A673 (cell line): ENCODE results near the gene GPR155.

Experiments used
- CTCF ChIP-seq: fragments of 300-800, 200-600 bp; sonication (generic); conservative IDR thresholded peaks from 2 replicates; pipeline ENCODE4 v1.5.1; 2017; ENCODE audit warnings: low read depth, mild to moderate bottlenecking, antibody characterized with exemption, low read length, moderate library complexity, mixed read lengths
- EZH2 ChIP-seq: fragments of 200-600 bp; sonication (generic); IDR thresholded peaks from 2 replicates; pipeline ENCODE4 v1.6.1; 2017; ENCODE audit warnings: borderline replicate concordance, low read depth, mild to moderate bottlenecking, mixed read lengths, antibody characterized with exemption, low read length; ENCODE audit not compliant: poor library complexity, severe bottlenecking

- TF ChIP-seq CTCF: no peak
- TF ChIP-seq EZH2: no peak
These were observed 6.2 kb upstream of the GPR155 start for GRCh38 chr2:174492963-174493431.
